Medulla oblongata (tissue), 1 donor: Measurements from ENCODE around the gene SMIM36.
"Not testable (repeated sequence)": the region's sequence is repeated elsewhere in the genome, so short reads cannot be mapped to it uniquely, and the experiment has no call there.

ENCODE experiments used
- DNase-seq: peaks from one replicate; pipeline ENCODE4 v3.0.0-alpha.2; 2015; ENCODE audit errors: extremely low spot score

SMIM36 gene

GRCh38 chr17:55433629-55434422 is 77.4 kb downstream of the SMIM36 start:
- DNase-seq = no peak

GRCh38 chr17:55433029-55433628 is 78.1 kb downstream of the SMIM36 start:
- DNase-seq = no peak

GRCh38 chr17:55432358-55433028 is 78.8 kb downstream of the SMIM36 start:
- DNase-seq = no peak

GRCh38 chr17:55431914-55432313 is 79.3 kb downstream of the SMIM36 start:
- not testable (repeated sequence) for DNase-seq

- DNase-seq = no peak
Measured at GRCh38 chr17:55430541-55431288, 80.5 kb downstream of the SMIM36 start.

GRCh38 chr17:55427587-55427882 is 83.7 kb downstream of the SMIM36 start:
- DNase-seq = no peak

GRCh38 chr17:55426851-55427586 is 84.2 kb downstream of the SMIM36 start:
- DNase-seq = no peak

GRCh38 chr17:55424893-55425540 is 86.2 kb downstream of the SMIM36 start:
- DNase-seq = no peak

GRCh38 chr17:55423535-55423934 is 87.7 kb downstream of the SMIM36 start:
- DNase-seq = no peak

GRCh38 chr17:55422828-55423164 is 88.5 kb downstream of the SMIM36 start:
- not testable (repeated sequence) for DNase-seq

GRCh38 chr17:55421179-55421934 is 89.9 kb downstream of the SMIM36 start, which contains the start of gene MMD:
Gene MMD, minus strand, starts transcription at chr17:55421835. Its CDS starts 140 bp downstream, at chr17:55421695.
- no peak for DNase-seq

GRCh38 chr17:55420776-55421178 is 90.5 kb downstream of the SMIM36 start:
- DNase-seq = peak; percentile 28

GRCh38 chr17:55420067-55420775 is 91.0 kb downstream of the SMIM36 start:
- peak; percentile 79 for DNase-seq

GRCh38 chr17:55418369-55419268 is 92.6 kb downstream of the SMIM36 start:
- no peak for DNase-seq

GRCh38 chr17:55417411-55418268 is 93.6 kb downstream of the SMIM36 start:
- DNase-seq = no peak

GRCh38 chr17:55416470-55417052 is 94.7 kb downstream of the SMIM36 start:
- DNase-seq = no peak

- DNase-seq = no peak
Measured at GRCh38 chr17:55416000-55416399, 95.3 kb downstream of the SMIM36 start.
